HK-2 (cell line): Measurements from ENCODE around the gene CAPG.
"Not testable (repeated sequence)": the region's sequence is repeated elsewhere in the genome, so short reads cannot be mapped to it uniquely, and the experiment has no call there.

Experiments used
- DNase-seq: peaks from one replicate; pipeline ENCODE4 v3.0.0-alpha.2; 2018; ENCODE audit not compliant: unreplicated experiment

Gene CAPG

GRCh38 chr2:85396531-85397470 lies 13.4 kb downstream of the CAPG start:
- DNase-seq = no peak

- DNase-seq = no peak
These were observed 14.2 kb downstream of the CAPG start for GRCh38 chr2:85395912-85396475.

GRCh38 chr2:85394976-85395375 lies 15.2 kb downstream of the CAPG start:
- DNase-seq = no peak

- no peak for DNase-seq
These were observed 15.9 kb downstream of the CAPG start for GRCh38 chr2:85394261-85394681.

GRCh38 chr2:85393836-85394235 lies 16.3 kb downstream of the CAPG start:
- no peak for DNase-seq

GRCh38 chr2:85390941-85391669 lies 19.1 kb downstream of the CAPG start:
- no peak for DNase-seq

GRCh38 chr2:85388878-85389538 lies 21.2 kb downstream of the CAPG start:
- no peak for DNase-seq

GRCh38 chr2:85387754-85388153 lies 22.4 kb downstream of the CAPG start:
- DNase-seq = no peak

- no peak for DNase-seq
These were observed 24.4 kb downstream of the CAPG start for GRCh38 chr2:85385746-85386145.

GRCh38 chr2:85383850-85384249 lies 26.3 kb downstream of the CAPG start:
- DNase-seq = no peak

GRCh38 chr2:85383151-85383550 lies 27.0 kb downstream of the CAPG start:
- DNase-seq = not testable (repeated sequence)

- no peak for DNase-seq
These were observed 30.1 kb downstream of the CAPG start for GRCh38 chr2:85380048-85380447.

GRCh38 chr2:85378257-85378656 lies 31.9 kb downstream of the CAPG start:
- DNase-seq = no peak

GRCh38 chr2:85377083-85377482 lies 33.1 kb downstream of the CAPG start:
- DNase-seq = no peak

GRCh38 chr2:85376291-85377065 lies 33.7 kb downstream of the CAPG start:
- no peak for DNase-seq

GRCh38 chr2:85371045-85371444 lies 39.1 kb downstream of the CAPG start:
- no peak for DNase-seq

- no peak for DNase-seq
These were observed 40.7 kb downstream of the CAPG start for GRCh38 chr2:85369500-85369899.

- no peak for DNase-seq
These were observed 41.2 kb downstream of the CAPG start for GRCh38 chr2:85368921-85369320.

GRCh38 chr2:85367180-85367579 lies 43.0 kb downstream of the CAPG start:
- no peak for DNase-seq

- not testable (repeated sequence) for DNase-seq
These were observed 47.3 kb downstream of the CAPG start for GRCh38 chr2:85362653-85363387.

GRCh38 chr2:85357736-85358135 lies 52.4 kb downstream of the CAPG start:
- no peak for DNase-seq
